Measurements from ENCODE around the gene NAV3.

NAV3 gene

DNA sequence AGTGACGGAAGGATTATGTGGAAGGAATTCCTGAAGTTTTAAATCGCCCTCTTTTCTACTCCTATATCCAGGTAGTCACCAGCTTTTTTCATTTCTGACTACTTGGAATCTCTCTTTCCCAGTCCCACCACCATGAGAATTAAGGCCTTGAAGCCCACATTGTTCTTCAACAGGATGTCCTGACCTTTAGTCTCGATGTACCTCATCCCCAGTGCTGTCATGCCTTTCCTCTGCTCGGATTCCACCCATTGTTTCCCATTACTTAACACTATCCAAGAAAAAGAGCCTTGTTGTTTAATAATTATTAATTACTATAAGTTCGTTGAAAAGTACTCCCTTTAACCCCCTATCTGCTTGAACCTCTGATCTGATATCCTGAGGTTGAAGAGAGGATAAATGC lies 44.0 kb upstream of the NAV3 start:
- H3K79me2 ChIP-seq (ENCODE audit: low read length), result no peaks in the 10 kb centered on the region
- H3K4me1 ChIP-seq (ENCODE audit: low read length), result no peaks in the 10 kb centered on the region
- no peak overlapping the region for H2AFZ ChIP-seq (ENCODE audit: low read length)
- no peaks in the 10 kb centered on the region for H3K9me3 ChIP-seq (replicated peaks; ENCODE audit: insufficient read depth, low read length)
- no peak overlapping the region for H3K9ac ChIP-seq (ENCODE audit: low read length)
- H3F3A ChIP-seq (ENCODE audit: insufficient read depth, low read length), result no peaks in the 10 kb centered on the region
- TF ChIP-seq, protein P1, sequence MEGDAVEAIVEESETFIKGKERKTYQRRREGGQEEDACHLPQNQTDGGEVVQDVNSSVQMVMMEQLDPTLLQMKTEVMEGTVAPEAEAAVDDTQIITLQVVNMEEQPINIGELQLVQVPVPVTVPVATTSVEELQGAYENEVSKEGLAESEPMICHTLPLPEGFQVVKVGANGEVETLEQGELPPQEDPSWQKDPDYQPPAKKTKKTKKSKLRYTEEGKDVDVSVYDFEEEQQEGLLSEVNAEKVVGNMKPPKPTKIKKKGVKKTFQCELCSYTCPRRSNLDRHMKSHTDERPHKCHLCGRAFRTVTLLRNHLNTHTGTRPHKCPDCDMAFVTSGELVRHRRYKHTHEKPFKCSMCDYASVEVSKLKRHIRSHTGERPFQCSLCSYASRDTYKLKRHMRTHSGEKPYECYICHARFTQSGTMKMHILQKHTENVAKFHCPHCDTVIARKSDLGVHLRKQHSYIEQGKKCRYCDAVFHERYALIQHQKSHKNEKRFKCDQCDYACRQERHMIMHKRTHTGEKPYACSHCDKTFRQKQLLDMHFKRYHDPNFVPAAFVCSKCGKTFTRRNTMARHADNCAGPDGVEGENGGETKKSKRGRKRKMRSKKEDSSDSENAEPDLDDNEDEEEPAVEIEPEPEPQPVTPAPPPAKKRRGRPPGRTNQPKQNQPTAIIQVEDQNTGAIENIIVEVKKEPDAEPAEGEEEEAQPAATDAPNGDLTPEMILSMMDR (IDR thresholded peaks at IDR 0.05; ENCODE audit: low read length), result no peak
- TF ChIP-seq EZH2 (optimal IDR thresholded peaks at IDR 0.05; ENCODE audit: low read depth, low read length) (no peak), EZH2phosphoT487 (IDR thresholded peaks at IDR 0.05; ENCODE audit: low read length) (no peak)
- H4K20me1 ChIP-seq (ENCODE audit: insufficient read depth, low read length), result no peaks in the 10 kb centered on the region
- H3K27ac ChIP-seq (ENCODE audit: low read length), result no peak overlapping the region
- no peaks in the 10 kb centered on the region for H3K9me2 ChIP-seq (replicated peaks; ENCODE audit: insufficient read depth, low read length)
- no peak overlapping the region for H3K4me2 ChIP-seq (ENCODE audit: low read depth, low read length)
- no peak overlapping the region for H3K4me3 ChIP-seq (ENCODE audit: low read length)
- no peak for DNase-seq
- no peaks in the 10 kb centered on the region for H3K36me3 ChIP-seq (replicated peaks; ENCODE audit: insufficient read depth, low read length)
- H3K27me3 ChIP-seq (replicated peaks; ENCODE audit: insufficient read depth, low read length), result no peaks in the 10 kb centered on the region

DNA sequence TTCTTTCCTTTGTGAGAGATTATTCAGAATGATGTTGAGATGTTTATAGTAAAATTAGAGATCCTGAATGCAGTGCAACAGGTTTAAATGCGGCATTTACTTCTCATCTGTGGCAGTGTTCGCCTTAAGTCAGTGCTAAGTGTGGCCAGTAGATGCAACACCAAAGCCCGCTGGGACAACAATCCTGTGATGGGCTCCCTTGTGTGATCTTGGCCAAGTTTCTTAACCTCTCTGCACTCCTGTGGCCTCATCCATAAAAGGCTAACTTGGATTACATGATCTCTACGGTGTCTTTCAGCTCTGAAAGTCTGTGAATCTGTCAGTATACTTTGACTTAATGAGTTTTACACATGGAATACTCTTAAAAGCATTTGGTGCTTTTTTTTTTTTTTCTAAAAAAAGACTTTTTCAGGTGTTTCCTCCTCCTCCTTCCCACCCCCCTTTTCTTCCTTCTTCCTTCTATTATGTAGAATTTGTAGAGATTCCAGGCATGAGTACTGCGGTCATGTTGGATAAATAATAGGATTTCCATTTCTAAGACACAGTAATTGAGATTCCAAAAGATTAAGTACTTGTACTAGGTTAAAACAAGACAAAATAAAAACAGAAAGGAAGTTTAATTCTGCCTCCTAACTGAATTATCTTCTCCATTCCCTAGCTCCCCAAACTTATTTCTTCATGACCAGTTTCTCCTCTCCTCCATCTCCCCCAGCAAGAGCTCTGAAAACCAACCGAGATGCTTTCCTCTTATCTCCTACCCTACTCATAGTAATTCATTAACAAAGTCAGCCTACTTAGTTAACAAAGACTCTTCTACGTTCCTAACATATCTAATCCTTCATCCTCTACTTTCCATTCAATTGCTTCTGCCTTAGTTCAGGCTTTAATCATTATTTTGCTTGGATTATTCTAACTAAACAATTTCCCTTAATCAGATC lies 42.2 kb upstream of the NAV3 start:
- no peak overlapping the region for H3K27ac ChIP-seq (ENCODE audit: low read length)
- H3K9me3 ChIP-seq (replicated peaks; ENCODE audit: insufficient read depth, low read length), result no peaks in the 10 kb centered on the region
- H3K4me1 ChIP-seq (ENCODE audit: low read length), result no peaks in the 10 kb centered on the region
- no peak overlapping the region for H3K9ac ChIP-seq (ENCODE audit: low read length)
- no peaks in the 10 kb centered on the region for H3K79me2 ChIP-seq (ENCODE audit: low read length)
- no peaks in the 10 kb centered on the region for H3K27me3 ChIP-seq (replicated peaks; ENCODE audit: insufficient read depth, low read length)
- no peak overlapping the region for H3K4me2 ChIP-seq (ENCODE audit: low read depth, low read length)
- H3K36me3 ChIP-seq (replicated peaks; ENCODE audit: insufficient read depth, low read length), result no peaks in the 10 kb centered on the region
- H3F3A ChIP-seq (ENCODE audit: insufficient read depth, low read length), result no peaks in the 10 kb centered on the region
- no peaks in the 10 kb centered on the region for H4K20me1 ChIP-seq (ENCODE audit: insufficient read depth, low read length)
- DNase-seq, result no peak
- TF ChIP-seq, protein P1 (IDR thresholded peaks at IDR 0.05; ENCODE audit: low read length), result no peak
- TF ChIP-seq EZH2 (optimal IDR thresholded peaks at IDR 0.05; ENCODE audit: low read depth, low read length) (no peak), EZH2phosphoT487 (IDR thresholded peaks at IDR 0.05; ENCODE audit: low read length) (no peak)
- no peaks in the 10 kb centered on the region for H3K9me2 ChIP-seq (replicated peaks; ENCODE audit: insufficient read depth, low read length)
- no peak overlapping the region for H3K4me3 ChIP-seq (ENCODE audit: low read length)
- no peak overlapping the region for H2AFZ ChIP-seq (ENCODE audit: low read length)

DNA sequence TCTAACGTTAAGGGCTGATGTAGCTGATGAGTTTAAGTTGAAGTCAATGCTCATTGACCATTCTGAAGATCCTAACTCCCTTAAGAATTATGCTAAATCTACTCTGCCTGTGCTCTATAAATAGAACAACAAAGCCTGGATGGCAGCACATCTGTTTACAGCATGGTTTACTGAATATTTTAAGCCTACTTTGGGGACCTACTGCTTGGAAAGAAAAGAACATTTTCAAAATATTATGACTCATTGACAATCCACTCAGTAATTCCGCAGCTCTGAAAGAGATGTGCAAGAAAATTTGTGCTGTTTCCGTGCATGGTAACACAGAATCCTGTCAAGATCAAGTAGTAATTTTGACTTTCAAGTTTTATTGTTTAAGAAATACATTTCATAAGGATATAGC lies 35.0 kb upstream of the NAV3 start:
- H3K79me2 ChIP-seq (ENCODE audit: low read length), result no peaks in the 10 kb centered on the region
- no peak overlapping the region for H3K9ac ChIP-seq (ENCODE audit: low read length)
- H3K9me3 ChIP-seq (replicated peaks; ENCODE audit: insufficient read depth, low read length), result no peaks in the 10 kb centered on the region
- H2AFZ ChIP-seq (ENCODE audit: low read length), result no peak overlapping the region
- no peaks in the 10 kb centered on the region for H3K27me3 ChIP-seq (replicated peaks; ENCODE audit: insufficient read depth, low read length)
- no peaks in the 10 kb centered on the region for H3K36me3 ChIP-seq (replicated peaks; ENCODE audit: insufficient read depth, low read length)
- H3K4me1 ChIP-seq (ENCODE audit: low read length), result no peaks in the 10 kb centered on the region
- no peak for DNase-seq
- no peak overlapping the region for H3K4me2 ChIP-seq (ENCODE audit: low read depth, low read length)
- no peak overlapping the region for H3K27ac ChIP-seq (ENCODE audit: low read length)
- no peaks in the 10 kb centered on the region for H3F3A ChIP-seq (ENCODE audit: insufficient read depth, low read length)
- H3K4me3 ChIP-seq (ENCODE audit: low read length), result no peak overlapping the region
- H3K9me2 ChIP-seq (replicated peaks; ENCODE audit: insufficient read depth, low read length), result no peaks in the 10 kb centered on the region
- TF ChIP-seq, protein P1 (IDR thresholded peaks at IDR 0.05; ENCODE audit: low read length), result no peak
- no peak for TF ChIP-seq EZH2phosphoT487 (IDR thresholded peaks at IDR 0.05; ENCODE audit: low read length)
- TF ChIP-seq EZH2 (optimal IDR thresholded peaks at IDR 0.05; ENCODE audit: low read depth, low read length), result no peak
- no peaks in the 10 kb centered on the region for H4K20me1 ChIP-seq (ENCODE audit: insufficient read depth, low read length)
